HL-60 (cell line): ENCODE results near the gene SHROOM3.

Source experiments
- POLR2AphosphoS5 ChIP-seq: IDR thresholded peaks from 2 replicates; pipeline ENCODE4 v1.6.1; 2012; ENCODE audit warnings: low read depth
- TF ChIP-seq, protein P1 (sequence below): IDR thresholded peaks from one replicate; pipeline ENCODE4 v1.5.1; 2011; ENCODE audit warnings: low read length, control low read depth, inconsistent platforms; ENCODE audit not compliant: insufficient read depth
- TF ChIP-seq, protein P2 (sequence below): IDR thresholded peaks from 2 replicates; pipeline ENCODE4 v1.6.1; 2012; ENCODE audit warnings: low read depth; ENCODE audit not compliant: insufficient replicate concordance

DNA sequence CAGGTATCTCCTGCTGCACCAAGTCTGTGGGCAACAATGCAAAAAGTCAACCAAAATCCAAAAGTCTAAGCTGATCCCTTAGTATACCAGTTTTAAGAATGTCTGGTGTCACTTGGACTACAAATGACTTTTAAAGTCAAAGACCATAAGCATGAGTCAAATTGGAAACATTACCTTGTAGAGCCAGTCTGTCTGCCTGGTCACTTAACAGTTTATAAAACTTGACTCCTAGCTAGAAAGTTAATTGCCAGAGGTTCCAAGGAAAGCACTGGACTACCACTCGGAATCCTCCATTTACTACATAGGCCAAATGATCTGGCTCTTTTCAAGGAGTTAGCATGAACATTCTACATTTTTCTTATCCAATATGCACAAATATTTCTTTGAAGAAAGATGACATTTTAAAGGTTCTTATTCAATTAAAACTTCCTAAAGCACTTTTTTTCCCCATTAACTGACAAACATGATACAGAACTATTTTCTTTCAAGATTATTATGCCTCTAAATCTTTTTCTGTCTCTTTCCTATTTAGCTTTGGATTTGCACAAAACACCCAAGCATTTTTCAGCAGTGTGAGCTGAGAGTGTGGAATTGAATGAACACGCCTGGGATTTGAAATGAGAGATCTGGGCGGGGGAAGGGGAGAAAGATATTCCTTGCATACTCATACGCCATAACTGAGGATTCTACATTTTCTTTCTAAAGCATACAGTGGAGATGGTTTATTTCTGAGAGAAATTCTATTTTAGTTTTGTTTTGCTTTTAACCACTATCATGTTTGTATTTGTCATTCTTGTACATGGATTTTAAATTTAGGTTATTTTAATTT, 188.4 kb downstream of the SHROOM3 start:
- TF ChIP-seq, protein P1, sequence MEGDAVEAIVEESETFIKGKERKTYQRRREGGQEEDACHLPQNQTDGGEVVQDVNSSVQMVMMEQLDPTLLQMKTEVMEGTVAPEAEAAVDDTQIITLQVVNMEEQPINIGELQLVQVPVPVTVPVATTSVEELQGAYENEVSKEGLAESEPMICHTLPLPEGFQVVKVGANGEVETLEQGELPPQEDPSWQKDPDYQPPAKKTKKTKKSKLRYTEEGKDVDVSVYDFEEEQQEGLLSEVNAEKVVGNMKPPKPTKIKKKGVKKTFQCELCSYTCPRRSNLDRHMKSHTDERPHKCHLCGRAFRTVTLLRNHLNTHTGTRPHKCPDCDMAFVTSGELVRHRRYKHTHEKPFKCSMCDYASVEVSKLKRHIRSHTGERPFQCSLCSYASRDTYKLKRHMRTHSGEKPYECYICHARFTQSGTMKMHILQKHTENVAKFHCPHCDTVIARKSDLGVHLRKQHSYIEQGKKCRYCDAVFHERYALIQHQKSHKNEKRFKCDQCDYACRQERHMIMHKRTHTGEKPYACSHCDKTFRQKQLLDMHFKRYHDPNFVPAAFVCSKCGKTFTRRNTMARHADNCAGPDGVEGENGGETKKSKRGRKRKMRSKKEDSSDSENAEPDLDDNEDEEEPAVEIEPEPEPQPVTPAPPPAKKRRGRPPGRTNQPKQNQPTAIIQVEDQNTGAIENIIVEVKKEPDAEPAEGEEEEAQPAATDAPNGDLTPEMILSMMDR: no peak
- TF ChIP-seq POLR2AphosphoS5: no peak
- TF ChIP-seq, protein P2, sequence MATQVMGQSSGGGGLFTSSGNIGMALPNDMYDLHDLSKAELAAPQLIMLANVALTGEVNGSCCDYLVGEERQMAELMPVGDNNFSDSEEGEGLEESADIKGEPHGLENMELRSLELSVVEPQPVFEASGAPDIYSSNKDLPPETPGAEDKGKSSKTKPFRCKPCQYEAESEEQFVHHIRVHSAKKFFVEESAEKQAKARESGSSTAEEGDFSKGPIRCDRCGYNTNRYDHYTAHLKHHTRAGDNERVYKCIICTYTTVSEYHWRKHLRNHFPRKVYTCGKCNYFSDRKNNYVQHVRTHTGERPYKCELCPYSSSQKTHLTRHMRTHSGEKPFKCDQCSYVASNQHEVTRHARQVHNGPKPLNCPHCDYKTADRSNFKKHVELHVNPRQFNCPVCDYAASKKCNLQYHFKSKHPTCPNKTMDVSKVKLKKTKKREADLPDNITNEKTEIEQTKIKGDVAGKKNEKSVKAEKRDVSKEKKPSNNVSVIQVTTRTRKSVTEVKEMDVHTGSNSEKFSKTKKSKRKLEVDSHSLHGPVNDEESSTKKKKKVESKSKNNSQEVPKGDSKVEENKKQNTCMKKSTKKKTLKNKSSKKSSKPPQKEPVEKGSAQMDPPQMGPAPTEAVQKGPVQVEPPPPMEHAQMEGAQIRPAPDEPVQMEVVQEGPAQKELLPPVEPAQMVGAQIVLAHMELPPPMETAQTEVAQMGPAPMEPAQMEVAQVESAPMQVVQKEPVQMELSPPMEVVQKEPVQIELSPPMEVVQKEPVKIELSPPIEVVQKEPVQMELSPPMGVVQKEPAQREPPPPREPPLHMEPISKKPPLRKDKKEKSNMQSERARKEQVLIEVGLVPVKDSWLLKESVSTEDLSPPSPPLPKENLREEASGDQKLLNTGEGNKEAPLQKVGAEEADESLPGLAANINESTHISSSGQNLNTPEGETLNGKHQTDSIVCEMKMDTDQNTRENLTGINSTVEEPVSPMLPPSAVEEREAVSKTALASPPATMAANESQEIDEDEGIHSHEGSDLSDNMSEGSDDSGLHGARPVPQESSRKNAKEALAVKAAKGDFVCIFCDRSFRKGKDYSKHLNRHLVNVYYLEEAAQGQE: no peak
